ENCODE data around the gene ETF1.
A peak's percentile ranks its signal among the peaks of the same experiment; 100 is the strongest.

The ETF1 gene

GRCh38 chr5:138465261-138466124, 77.5 kb downstream of the ETF1 start, which contains the start of gene EGR1:
EGR1 (plus strand) TSS chr5:138465479; CDS start chr5:138465762, 283 bp downstream.
- peak in 2 of 3 experiments; percentile 85 to 93 for DNase-seq (ENCODE audit: low read depth in 2 of 3, low spot score in 2 of 3)

GRCh38 chr5:138464388-138465260, 78.4 kb downstream of the ETF1 start:
- peak; percentile 84 to 97 (median 90) for DNase-seq (ENCODE audit: low read depth in 2 of 3, low spot score in 2 of 3)

GRCh38 chr5:138464008-138464387, 79.0 kb downstream of the ETF1 start:
- peak; percentile 88 to 93 (median 89) for DNase-seq (ENCODE audit: low read depth in 2 of 3, low spot score in 2 of 3)

- no peak for DNase-seq (ENCODE audit: low read depth in 2 of 3, low spot score in 2 of 3)
Observed at GRCh38 chr5:138463419-138464007, 79.5 kb downstream of the ETF1 start.

- DNase-seq (ENCODE audit: low read depth in 2 of 3, low spot score in 2 of 3), result no peak
Observed at GRCh38 chr5:138461343-138462125, 81.5 kb downstream of the ETF1 start.

GRCh38 chr5:138460032-138460693, 82.9 kb downstream of the ETF1 start:
- no peak for DNase-seq (ENCODE audit: low read depth in 2 of 3, low spot score in 2 of 3)

GRCh38 chr5:138459311-138459933, 83.6 kb downstream of the ETF1 start:
- peak; percentile 57 to 82 (median 69) for DNase-seq (ENCODE audit: low read depth in 2 of 3, low spot score in 2 of 3)

- no peak for DNase-seq (ENCODE audit: low read depth in 2 of 3, low spot score in 2 of 3)
Observed at GRCh38 chr5:138458856-138459255, 84.2 kb downstream of the ETF1 start.

- DNase-seq (ENCODE audit: low read depth in 2 of 3, low spot score in 2 of 3), result no peak
Observed at GRCh38 chr5:138458384-138458783, 84.7 kb downstream of the ETF1 start.

GRCh38 chr5:138457531-138458275, 85.3 kb downstream of the ETF1 start:
- DNase-seq (ENCODE audit: low read depth in 2 of 3, low spot score in 2 of 3), result no peak
